ENCODE measurements around the gene MESP2. TPM values are rescaled to one million over a fixed set of nuclear protein-coding genes. Genes with fewer than 3 reads are reported as not detected.

MESP2 gene
- total and polyA plus RNA-seq, 2 of the 8 experiments (the other 6 are each of a cell fraction or from before 2014, with no cell fraction given), result 0.35 to 0.80 TPM

GRCh38 chr15:89787944-89788343, 11.8 kb downstream of the MESP2 start:
- Histone ChIP-seq H4K20me1 (replicated peaks in 1 of 2; ENCODE audit: control insufficient read depth in 1 of 2, insufficient read depth in 2 of 2, low read length in 2 of 2) (no peaks in the 10 kb centered on the region), H3K4me1 (replicated peaks in 1 of 4; ENCODE audit: control insufficient read depth in 3 of 4, insufficient read depth in 4 of 4, low read length in 3 of 4) (peaks cover 4 to 14% (median 8%) of the 10 kb centered on the region in 4 experiments), H3K27me3 (replicated peaks in 1 of 4; ENCODE audit: control insufficient read depth in 3 of 4, extremely low read depth in 1 of 4, insufficient read depth in 3 of 4, low read length in 3 of 4) (no peaks in the 10 kb centered on the region; a peak in 1 of 7 replicates), H2BK15ac (ENCODE audit: low read length) (no peak overlapping the region), H3K56ac (replicated peaks; ENCODE audit: insufficient read length, low read depth, low read length) (no peak overlapping the region), H3K4me2 (ENCODE audit: insufficient read depth in 1 of 2, low read depth in 2 of 2, low read length in 2 of 2) (no peak overlapping the region), H2BK12ac (ENCODE audit: low read depth, low read length) (no peak overlapping the region), H3K36me3 (ENCODE audit: control insufficient read depth in 2 of 4, insufficient read depth in 4 of 4, low read length in 3 of 4) (no peaks in the 10 kb centered on the region), H3K4me3 (ENCODE audit: extremely low read depth in 1 of 4, insufficient read depth in 2 of 4, low read depth in 3 of 4, low read length in 4 of 4) (no peak overlapping the region), H3K14ac (ENCODE audit: insufficient read length) (no peak overlapping the region), H3K4ac (replicated peaks; ENCODE audit: insufficient read length, low read depth, low read length) (no peak overlapping the region), H3K23ac (ENCODE audit: insufficient read length) (no peak overlapping the region), H3K9me3 (ENCODE audit: insufficient read depth in 2 of 2, low read depth in 1 of 2, low read length in 1 of 2) (peaks cover 0 to 3% of the 10 kb centered on the region in 2 experiments; a peak in 2 of 4 replicates), H2AK5ac (ENCODE audit: low read depth, low read length) (no peak overlapping the region), H2BK120ac (replicated peaks; ENCODE audit: low read depth, low read length) (no peak overlapping the region), H3K23me2 (ENCODE audit: low read depth, low read length) (no peaks in the 10 kb centered on the region), H4K8ac (ENCODE audit: extremely low read depth, insufficient read depth, low read length) (no peak overlapping the region), H3K79me2 (ENCODE audit: control insufficient read depth in 1 of 2, insufficient read depth in 2 of 2, low read length in 2 of 2) (no peaks in the 10 kb centered on the region), H2AFZ (ENCODE audit: low read length) (no peak overlapping the region), H2BK5ac (ENCODE audit: low read depth, low read length) (no peak overlapping the region), H2BK20ac (ENCODE audit: low read length) (no peak overlapping the region), H3K79me1 (ENCODE audit: low read depth, low read length) (no peaks in the 10 kb centered on the region), H3K18ac (ENCODE audit: extremely low read depth, low read length) (no peak overlapping the region), H4K91ac (replicated peaks; ENCODE audit: insufficient read length, low read length) (no peak overlapping the region), H3K9ac (replicated peaks in 1 of 4; ENCODE audit: extremely low read depth in 1 of 4, low read depth in 3 of 4, low read length in 3 of 4) (no peak overlapping the region), H4K5ac (ENCODE audit: insufficient read length, low read depth, low read length) (no peak overlapping the region), H3K27ac (ENCODE audit: low read depth, low read length) (no peak overlapping the region)
- DNase-seq (ENCODE audit: low read depth in 1 of 2, low spot score in 2 of 2), result no peak
- FAIRE-seq, result no peak
- 93% methylated on average over 3 of the region's 3 CpGs; no CpG with 5 or more reads in 1 of the 2 experiments for WGBS, 2 experiments (ENCODE audit: extremely low coverage in 1 of 2, insufficient coverage in 1 of 2, insufficient read length in 1 of 2, insufficient replicate concordance in 2 of 2, low coverage in 1 of 2, low lambda C conversion rate in 2 of 2, missing lambda C conversion rate in 1 of 2)
- CTCF ChIA-PET (ENCODE audit: partially characterized antibody), result no interaction called here
- POLR2A ChIA-PET (ENCODE audit: partially characterized antibody), result no interaction called here
- TF ChIP-seq ATF2 (IDR thresholded peaks at IDR 0.05; ENCODE audit: low read length) (no peak), CTBP2 (IDR thresholded peaks at IDR 0.05; ENCODE audit: borderline replicate concordance, insufficient read depth, insufficient read length, low read length) (no peak), RBBP5 (IDR thresholded peaks at IDR 0.05; ENCODE audit: borderline replicate concordance, low read depth, low read length) (no peak), USF2 (IDR thresholded peaks at IDR 0.05; ENCODE audit: low read length) (no peak)
